WTC11 (cell line): ENCODE results near the gene LDHD. TPM values are rescaled to one million over a fixed set of nuclear protein-coding genes. Genes with fewer than 3 reads are reported as not detected.

Experiments
- ATAC-seq: fragments of 200-7000 bp; cut with Tn5 transposase; 2 replicates; pipeline ENCODE4 v1.10.0; 2021; ENCODE audit warnings: mild to moderate bottlenecking, moderate library complexity
- CTCF ChIA-PET: fragments of 300-600 bp; sonication (Branson Sonifier 250); formaldehyde crosslinking; loops from one replicate; lab custom pipeline; 2021; ENCODE audit warnings: antibody characterized with exemption; lab: Charles Lee
- POLR2A ChIA-PET: fragments of 350-600 bp; sonication (Branson Sonifier 250); formaldehyde crosslinking; loops from one replicate; lab custom pipeline; 2021; ENCODE audit warnings: antibody characterized with exemption; lab: Charles Lee
- DNase-seq: peaks from one replicate; pipeline ENCODE4 v3.0.0; 2021; ENCODE audit warnings: low spot score
- H3K27ac Mint-ChIP-seq: 2 replicates; pipeline ENCODE4 v1.8.0; 2021; ENCODE audit warnings: mixed read lengths
- H3K27me3 Mint-ChIP-seq: 2 replicates; pipeline ENCODE4 v1.8.0; 2021; ENCODE audit warnings: low read depth, mild to moderate bottlenecking, moderate library complexity, mixed read lengths
- H3K36me3 Mint-ChIP-seq: 2 replicates; pipeline ENCODE4 v1.8.0; 2021; ENCODE audit warnings: mixed read lengths
- H3K4me1 Mint-ChIP-seq: 2 replicates; pipeline ENCODE4 v1.8.0; 2022; ENCODE audit warnings: mixed read lengths
- H3K4me3 Mint-ChIP-seq: 2 replicates; pipeline ENCODE4 v1.8.0; 2021; ENCODE audit warnings: mild to moderate bottlenecking, moderate library complexity, mixed read lengths
- H3K9me3 Mint-ChIP-seq: 2 replicates; pipeline ENCODE4 v1.8.0; 2021; ENCODE audit warnings: mixed read lengths
- CREB1 ChIP-seq: sonication (generic); formaldehyde crosslinking; IDR thresholded peaks from 2 replicates; pipeline ENCODE4 v1.8.0; 2023; ENCODE audit warnings: mild to moderate bottlenecking, missing genetic modification reagents
- GTF2I ChIP-seq: fragments of 250-450 bp; sonication (Bioruptor Pico); conservative IDR thresholded peaks from 2 replicates; pipeline ENCODE4 v1.4.0; 2021; ENCODE audit warnings: mild to moderate bottlenecking
- MYBL2 ChIP-seq: sonication (generic); formaldehyde crosslinking; IDR thresholded peaks from 2 replicates; pipeline ENCODE4 v1.8.1; 2023; ENCODE audit warnings: mild to moderate bottlenecking, moderate library complexity, missing genetic modification reagents
- NR1H2 ChIP-seq: sonication (generic); formaldehyde crosslinking; IDR thresholded peaks from 2 replicates; pipeline ENCODE4 v1.9.0; 2021; ENCODE audit warnings: mild to moderate bottlenecking, moderate library complexity, missing genetic modification reagents
- OVOL2 ChIP-seq: fragments of 250-450 bp; sonication (Bioruptor Pico); IDR thresholded peaks from 2 replicates; pipeline ENCODE4 v1.9.0; 2021; ENCODE audit warnings: mild to moderate bottlenecking, borderline replicate concordance
- RORB ChIP-seq: fragments of 250-450 bp; sonication (Bioruptor Pico); IDR thresholded peaks from 2 replicates; pipeline ENCODE4 v1.9.0; 2021; ENCODE audit warnings: mild to moderate bottlenecking
- SMAD3 ChIP-seq: sonication (generic); formaldehyde crosslinking; IDR thresholded peaks from 2 replicates; pipeline ENCODE4 v1.8.0; 2022; ENCODE audit warnings: missing genetic modification reagents, mild to moderate bottlenecking, borderline replicate concordance
- TEAD4 ChIP-seq: sonication (generic); formaldehyde crosslinking; IDR thresholded peaks from 2 replicates; pipeline ENCODE4 v1.8.0; 2022; ENCODE audit warnings: mild to moderate bottlenecking, missing genetic modification reagents
- total RNA-seq: library from RNA; stranded (reverse); gene quantifications from 3 replicates; pipeline ENCODE4 v1.2.3, GENCODE V29; 2021
- TF ChIP-seq, protein P1 (sequence below): sonication (generic); formaldehyde crosslinking; IDR thresholded peaks from 2 replicates; pipeline ENCODE4 v1.8.0; 2023; ENCODE audit warnings: mild to moderate bottlenecking, missing genetic modification reagents
- TF ChIP-seq, protein P2 (sequence below): sonication (generic); formaldehyde crosslinking; IDR thresholded peaks from 2 replicates; pipeline ENCODE4 v1.8.0; 2022; ENCODE audit warnings: missing genetic modification reagents
- TF ChIP-seq, protein P3 (sequence below): sonication (generic); formaldehyde crosslinking; IDR thresholded peaks from 2 replicates; pipeline ENCODE4 v1.8.1; 2023; ENCODE audit warnings: mild to moderate bottlenecking, missing genetic modification reagents, moderate library complexity
- TF ChIP-seq, protein P4 (sequence below): sonication (generic); formaldehyde crosslinking; IDR thresholded peaks from 2 replicates; pipeline ENCODE4 v1.8.1; 2022; ENCODE audit warnings: low read depth, mild to moderate bottlenecking, moderate library complexity, missing genetic modification reagents, borderline replicate concordance
- TF ChIP-seq, protein P5 (sequence below): fragments of 250-450 bp; sonication (Bioruptor Pico); IDR thresholded peaks from 2 replicates; pipeline ENCODE4 v1.9.0; 2021; ENCODE audit warnings: mild to moderate bottlenecking
- TF ChIP-seq, protein P6 (sequence below): sonication (generic); formaldehyde crosslinking; IDR thresholded peaks from 2 replicates; pipeline ENCODE4 v1.8.1; 2023; ENCODE audit warnings: mild to moderate bottlenecking, missing genetic modification reagents, moderate library complexity
- TF ChIP-seq, protein P7 (sequence below): fragments of 200-600 bp; IDR thresholded peaks from 2 replicates; pipeline ENCODE4 v1.8.0; 2022; ENCODE audit warnings: antibody characterized with exemption
- TF ChIP-seq, protein P8 (sequence below): fragments of 250-450 bp; sonication (Bioruptor Pico); IDR thresholded peaks from 2 replicates; pipeline ENCODE4 v2.1.2; 2022; ENCODE audit warnings: mild to moderate bottlenecking, moderate library complexity
- TF ChIP-seq, protein P9 (sequence below): sonication (generic); formaldehyde crosslinking; IDR thresholded peaks from 2 replicates; pipeline ENCODE4 v1.8.1; 2022; ENCODE audit warnings: missing genetic modification reagents, borderline replicate concordance

LDHD gene
- total RNA-seq, 1 experiment from 2014 or later, result 12.3 TPM

DNA sequence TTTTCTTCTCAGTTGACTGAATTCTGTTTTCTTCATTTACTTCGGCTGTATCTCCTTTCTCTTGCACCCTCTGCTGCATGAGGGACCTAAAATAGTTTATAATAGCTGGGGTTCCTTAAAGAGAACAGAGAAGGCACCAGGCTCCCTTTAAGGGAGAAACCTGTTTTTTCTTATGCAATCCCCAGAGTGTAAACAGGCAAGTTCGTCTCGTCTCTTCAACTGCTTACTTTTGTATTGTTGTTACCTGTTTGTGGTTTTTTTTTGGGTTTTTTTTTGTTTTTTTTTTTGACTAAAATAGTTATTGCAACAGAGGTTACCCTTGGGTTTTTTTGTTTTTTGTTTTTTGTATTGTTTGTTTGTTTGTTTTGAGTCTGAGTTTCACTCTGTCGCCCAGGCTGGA lies 3.7 kb upstream of the LDHD start (continued):
- TF ChIP-seq, protein P1, sequence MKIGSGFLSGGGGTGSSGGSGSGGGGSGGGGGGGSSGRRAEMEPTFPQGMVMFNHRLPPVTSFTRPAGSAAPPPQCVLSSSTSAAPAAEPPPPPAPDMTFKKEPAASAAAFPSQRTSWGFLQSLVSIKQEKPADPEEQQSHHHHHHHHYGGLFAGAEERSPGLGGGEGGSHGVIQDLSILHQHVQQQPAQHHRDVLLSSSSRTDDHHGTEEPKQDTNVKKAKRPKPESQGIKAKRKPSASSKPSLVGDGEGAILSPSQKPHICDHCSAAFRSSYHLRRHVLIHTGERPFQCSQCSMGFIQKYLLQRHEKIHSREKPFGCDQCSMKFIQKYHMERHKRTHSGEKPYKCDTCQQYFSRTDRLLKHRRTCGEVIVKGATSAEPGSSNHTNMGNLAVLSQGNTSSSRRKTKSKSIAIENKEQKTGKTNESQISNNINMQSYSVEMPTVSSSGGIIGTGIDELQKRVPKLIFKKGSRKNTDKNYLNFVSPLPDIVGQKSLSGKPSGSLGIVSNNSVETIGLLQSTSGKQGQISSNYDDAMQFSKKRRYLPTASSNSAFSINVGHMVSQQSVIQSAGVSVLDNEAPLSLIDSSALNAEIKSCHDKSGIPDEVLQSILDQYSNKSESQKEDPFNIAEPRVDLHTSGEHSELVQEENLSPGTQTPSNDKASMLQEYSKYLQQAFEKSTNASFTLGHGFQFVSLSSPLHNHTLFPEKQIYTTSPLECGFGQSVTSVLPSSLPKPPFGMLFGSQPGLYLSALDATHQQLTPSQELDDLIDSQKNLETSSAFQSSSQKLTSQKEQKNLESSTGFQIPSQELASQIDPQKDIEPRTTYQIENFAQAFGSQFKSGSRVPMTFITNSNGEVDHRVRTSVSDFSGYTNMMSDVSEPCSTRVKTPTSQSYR, result no peak

DNA sequence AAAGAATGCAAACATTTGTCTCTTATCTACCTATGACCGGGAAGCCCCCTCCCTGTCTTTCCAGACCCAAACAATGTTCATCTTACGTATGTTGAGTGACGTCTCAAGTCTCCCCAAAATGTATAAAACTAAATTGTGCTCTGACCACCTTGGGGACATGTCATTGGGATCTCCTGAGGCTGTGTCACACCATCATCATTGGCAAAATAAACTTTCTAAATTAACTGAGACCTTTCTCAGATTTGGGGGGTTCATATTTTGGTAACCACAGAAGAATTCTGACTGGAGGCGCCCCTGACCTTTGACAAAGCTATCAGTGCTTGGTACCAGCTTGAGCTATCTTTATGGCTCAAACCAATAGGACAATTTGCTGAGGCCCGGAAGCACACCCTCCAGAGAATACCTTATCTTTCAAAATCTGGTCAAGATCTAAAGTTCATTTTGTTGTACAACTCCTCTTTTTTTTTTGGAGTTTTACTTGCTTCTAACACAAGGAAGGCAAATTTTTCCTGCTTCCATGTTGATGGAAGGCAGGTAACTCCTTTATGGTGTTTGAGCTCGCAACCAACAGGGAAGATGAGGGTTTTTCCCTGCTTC lies 2.5 kb upstream of the LDHD start:
- no peak for DNase-seq
- TF ChIP-seq TEAD4 (CRISPR knock-in tag) (no peak), CREB1 (CRISPR knock-in tag) (no peak), OVOL2 (no peak), RORB (CRISPR knock-in tag) (no peak), GTF2I (no peak), NR1H2 (no peak), SMAD3 (no peak), MYBL2 (CRISPR knock-in tag) (no peak)
- TF ChIP-seq, protein P2, sequence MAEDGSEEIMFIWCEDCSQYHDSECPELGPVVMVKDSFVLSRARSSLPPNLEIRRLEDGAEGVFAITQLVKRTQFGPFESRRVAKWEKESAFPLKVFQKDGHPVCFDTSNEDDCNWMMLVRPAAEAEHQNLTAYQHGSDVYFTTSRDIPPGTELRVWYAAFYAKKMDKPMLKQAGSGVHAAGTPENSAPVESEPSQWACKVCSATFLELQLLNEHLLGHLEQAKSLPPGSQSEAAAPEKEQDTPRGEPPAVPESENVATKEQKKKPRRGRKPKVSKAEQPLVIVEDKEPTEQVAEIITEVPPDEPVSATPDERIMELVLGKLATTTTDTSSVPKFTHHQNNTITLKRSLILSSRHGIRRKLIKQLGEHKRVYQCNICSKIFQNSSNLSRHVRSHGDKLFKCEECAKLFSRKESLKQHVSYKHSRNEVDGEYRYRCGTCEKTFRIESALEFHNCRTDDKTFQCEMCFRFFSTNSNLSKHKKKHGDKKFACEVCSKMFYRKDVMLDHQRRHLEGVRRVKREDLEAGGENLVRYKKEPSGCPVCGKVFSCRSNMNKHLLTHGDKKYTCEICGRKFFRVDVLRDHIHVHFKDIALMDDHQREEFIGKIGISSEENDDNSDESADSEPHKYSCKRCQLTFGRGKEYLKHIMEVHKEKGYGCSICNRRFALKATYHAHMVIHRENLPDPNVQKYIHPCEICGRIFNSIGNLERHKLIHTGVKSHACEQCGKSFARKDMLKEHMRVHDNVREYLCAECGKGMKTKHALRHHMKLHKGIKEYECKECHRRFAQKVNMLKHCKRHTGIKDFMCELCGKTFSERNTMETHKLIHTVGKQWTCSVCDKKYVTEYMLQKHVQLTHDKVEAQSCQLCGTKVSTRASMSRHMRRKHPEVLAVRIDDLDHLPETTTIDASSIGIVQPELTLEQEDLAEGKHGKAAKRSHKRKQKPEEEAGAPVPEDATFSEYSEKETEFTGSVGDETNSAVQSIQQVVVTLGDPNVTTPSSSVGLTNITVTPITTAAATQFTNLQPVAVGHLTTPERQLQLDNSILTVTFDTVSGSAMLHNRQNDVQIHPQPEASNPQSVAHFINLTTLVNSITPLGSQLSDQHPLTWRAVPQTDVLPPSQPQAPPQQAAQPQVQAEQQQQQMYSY (CRISPR knock-in tag), result no peak
- TF ChIP-seq, protein P3, sequence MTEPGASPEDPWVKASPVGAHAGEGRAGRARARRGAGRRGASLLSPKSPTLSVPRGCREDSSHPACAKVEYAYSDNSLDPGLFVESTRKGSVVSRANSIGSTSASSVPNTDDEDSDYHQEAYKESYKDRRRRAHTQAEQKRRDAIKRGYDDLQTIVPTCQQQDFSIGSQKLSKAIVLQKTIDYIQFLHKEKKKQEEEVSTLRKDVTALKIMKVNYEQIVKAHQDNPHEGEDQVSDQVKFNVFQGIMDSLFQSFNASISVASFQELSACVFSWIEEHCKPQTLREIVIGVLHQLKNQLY (CRISPR knock-in tag), result no peak
- TF ChIP-seq, protein P4, sequence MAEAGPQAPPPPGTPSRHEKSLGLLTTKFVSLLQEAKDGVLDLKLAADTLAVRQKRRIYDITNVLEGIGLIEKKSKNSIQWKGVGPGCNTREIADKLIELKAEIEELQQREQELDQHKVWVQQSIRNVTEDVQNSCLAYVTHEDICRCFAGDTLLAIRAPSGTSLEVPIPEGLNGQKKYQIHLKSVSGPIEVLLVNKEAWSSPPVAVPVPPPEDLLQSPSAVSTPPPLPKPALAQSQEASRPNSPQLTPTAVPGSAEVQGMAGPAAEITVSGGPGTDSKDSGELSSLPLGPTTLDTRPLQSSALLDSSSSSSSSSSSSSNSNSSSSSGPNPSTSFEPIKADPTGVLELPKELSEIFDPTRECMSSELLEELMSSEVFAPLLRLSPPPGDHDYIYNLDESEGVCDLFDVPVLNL (CRISPR knock-in tag), result no peak
- TF ChIP-seq, protein P5, sequence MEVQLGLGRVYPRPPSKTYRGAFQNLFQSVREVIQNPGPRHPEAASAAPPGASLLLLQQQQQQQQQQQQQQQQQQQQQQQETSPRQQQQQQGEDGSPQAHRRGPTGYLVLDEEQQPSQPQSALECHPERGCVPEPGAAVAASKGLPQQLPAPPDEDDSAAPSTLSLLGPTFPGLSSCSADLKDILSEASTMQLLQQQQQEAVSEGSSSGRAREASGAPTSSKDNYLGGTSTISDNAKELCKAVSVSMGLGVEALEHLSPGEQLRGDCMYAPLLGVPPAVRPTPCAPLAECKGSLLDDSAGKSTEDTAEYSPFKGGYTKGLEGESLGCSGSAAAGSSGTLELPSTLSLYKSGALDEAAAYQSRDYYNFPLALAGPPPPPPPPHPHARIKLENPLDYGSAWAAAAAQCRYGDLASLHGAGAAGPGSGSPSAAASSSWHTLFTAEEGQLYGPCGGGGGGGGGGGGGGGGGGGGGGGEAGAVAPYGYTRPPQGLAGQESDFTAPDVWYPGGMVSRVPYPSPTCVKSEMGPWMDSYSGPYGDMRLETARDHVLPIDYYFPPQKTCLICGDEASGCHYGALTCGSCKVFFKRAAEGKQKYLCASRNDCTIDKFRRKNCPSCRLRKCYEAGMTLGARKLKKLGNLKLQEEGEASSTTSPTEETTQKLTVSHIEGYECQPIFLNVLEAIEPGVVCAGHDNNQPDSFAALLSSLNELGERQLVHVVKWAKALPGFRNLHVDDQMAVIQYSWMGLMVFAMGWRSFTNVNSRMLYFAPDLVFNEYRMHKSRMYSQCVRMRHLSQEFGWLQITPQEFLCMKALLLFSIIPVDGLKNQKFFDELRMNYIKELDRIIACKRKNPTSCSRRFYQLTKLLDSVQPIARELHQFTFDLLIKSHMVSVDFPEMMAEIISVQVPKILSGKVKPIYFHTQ (CRISPR knock-in tag), result no peak
- TF ChIP-seq, protein P6, sequence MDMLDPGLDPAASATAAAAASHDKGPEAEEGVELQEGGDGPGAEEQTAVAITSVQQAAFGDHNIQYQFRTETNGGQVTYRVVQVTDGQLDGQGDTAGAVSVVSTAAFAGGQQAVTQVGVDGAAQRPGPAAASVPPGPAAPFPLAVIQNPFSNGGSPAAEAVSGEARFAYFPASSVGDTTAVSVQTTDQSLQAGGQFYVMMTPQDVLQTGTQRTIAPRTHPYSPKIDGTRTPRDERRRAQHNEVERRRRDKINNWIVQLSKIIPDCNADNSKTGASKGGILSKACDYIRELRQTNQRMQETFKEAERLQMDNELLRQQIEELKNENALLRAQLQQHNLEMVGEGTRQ (CRISPR knock-in tag), result no peak
- TF ChIP-seq, protein P7, sequence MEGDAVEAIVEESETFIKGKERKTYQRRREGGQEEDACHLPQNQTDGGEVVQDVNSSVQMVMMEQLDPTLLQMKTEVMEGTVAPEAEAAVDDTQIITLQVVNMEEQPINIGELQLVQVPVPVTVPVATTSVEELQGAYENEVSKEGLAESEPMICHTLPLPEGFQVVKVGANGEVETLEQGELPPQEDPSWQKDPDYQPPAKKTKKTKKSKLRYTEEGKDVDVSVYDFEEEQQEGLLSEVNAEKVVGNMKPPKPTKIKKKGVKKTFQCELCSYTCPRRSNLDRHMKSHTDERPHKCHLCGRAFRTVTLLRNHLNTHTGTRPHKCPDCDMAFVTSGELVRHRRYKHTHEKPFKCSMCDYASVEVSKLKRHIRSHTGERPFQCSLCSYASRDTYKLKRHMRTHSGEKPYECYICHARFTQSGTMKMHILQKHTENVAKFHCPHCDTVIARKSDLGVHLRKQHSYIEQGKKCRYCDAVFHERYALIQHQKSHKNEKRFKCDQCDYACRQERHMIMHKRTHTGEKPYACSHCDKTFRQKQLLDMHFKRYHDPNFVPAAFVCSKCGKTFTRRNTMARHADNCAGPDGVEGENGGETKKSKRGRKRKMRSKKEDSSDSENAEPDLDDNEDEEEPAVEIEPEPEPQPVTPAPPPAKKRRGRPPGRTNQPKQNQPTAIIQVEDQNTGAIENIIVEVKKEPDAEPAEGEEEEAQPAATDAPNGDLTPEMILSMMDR, result no peak
- TF ChIP-seq, protein P8, sequence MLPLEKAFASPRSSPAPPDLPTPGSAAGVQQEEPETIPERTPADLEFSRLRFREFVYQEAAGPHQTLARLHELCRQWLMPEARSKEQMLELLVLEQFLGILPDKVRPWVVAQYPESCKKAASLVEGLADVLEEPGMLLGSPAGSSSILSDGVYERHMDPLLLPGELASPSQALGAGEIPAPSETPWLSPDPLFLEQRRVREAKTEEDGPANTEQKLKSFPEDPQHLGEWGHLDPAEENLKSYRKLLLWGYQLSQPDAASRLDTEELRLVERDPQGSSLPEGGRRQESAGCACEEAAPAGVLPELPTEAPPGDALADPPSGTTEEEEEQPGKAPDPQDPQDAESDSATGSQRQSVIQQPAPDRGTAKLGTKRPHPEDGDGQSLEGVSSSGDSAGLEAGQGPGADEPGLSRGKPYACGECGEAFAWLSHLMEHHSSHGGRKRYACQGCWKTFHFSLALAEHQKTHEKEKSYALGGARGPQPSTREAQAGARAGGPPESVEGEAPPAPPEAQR (CRISPR knock-in tag), result no peak
- TF ChIP-seq, protein P9, sequence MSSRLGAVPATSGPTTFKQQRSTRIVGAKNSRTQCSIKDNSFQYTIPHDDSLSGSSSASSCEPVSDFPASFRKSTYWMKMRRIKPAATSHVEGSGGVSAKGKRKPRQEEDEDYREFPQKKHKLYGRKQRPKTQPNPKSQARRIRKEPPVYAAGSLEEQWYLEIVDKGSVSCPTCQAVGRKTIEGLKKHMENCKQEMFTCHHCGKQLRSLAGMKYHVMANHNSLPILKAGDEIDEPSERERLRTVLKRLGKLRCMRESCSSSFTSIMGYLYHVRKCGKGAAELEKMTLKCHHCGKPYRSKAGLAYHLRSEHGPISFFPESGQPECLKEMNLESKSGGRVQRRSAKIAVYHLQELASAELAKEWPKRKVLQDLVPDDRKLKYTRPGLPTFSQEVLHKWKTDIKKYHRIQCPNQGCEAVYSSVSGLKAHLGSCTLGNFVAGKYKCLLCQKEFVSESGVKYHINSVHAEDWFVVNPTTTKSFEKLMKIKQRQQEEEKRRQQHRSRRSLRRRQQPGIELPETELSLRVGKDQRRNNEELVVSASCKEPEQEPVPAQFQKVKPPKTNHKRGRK, result no peak
- ATAC-seq, result no peak
- Mint-ChIP-seq H3K9me3 (peaks cover 14% of the 10 kb centered on the region), H3K36me3 (peaks cover 13% of the 10 kb centered on the region), H3K27ac (peak overlapping the region; percentile 38), H3K4me1 (peaks cover 39% of the 10 kb centered on the region), H3K4me3 (no peak overlapping the region), H3K27me3 (no peaks in the 10 kb centered on the region)
- ChIA-PET CTCF (interaction anchor here (1.1 to 5.4 kb wide), 5 partner anchors 8 to 120 kb away, joined by 3 to 36 read pairs (median 5); partner anchors contain the start of gene ZNRF1), POLR2A (no interaction called here)
